Loucy (cell line): Measurements from ENCODE around the gene PHF21B.

Experiments
- H2AFZ ChIP-seq: fragments of 200-600 bp; sonication (generic); 2 replicates; pipeline ENCODE4 v1.6.0; 2016; ENCODE audit warnings: antibody characterized with exemption, mild to moderate bottlenecking, low read length, moderate library complexity
- H3F3A ChIP-seq: fragments of 200-600 bp; 2 replicates; pipeline ENCODE4 v1.6.0; 2016; ENCODE audit warnings: antibody characterized with exemption, low read depth, mild to moderate bottlenecking
- H3K27me3 ChIP-seq: fragments of 200-600 bp; sonication (generic); 2 replicates; pipeline ENCODE4 v1.6.1; 2014; ENCODE audit warnings: low read length, mild to moderate bottlenecking; ENCODE audit not compliant: insufficient read depth, poor library complexity, severe bottlenecking
- H3K36me3 ChIP-seq: fragments of 200-600 bp; sonication (generic); 2 replicates; pipeline ENCODE4 v1.6.1; 2016; ENCODE audit warnings: low read length; ENCODE audit not compliant: insufficient read depth
- H3K4me1 ChIP-seq: fragments of 200-600 bp; sonication (generic); 2 replicates; pipeline ENCODE4 v1.5.1; 2014; ENCODE audit warnings: low read length, mild to moderate bottlenecking; ENCODE audit not compliant: insufficient read depth, poor library complexity, severe bottlenecking
- H3K4me2 ChIP-seq: fragments of 200-600 bp; sonication (generic); 2 replicates; pipeline ENCODE4 v1.6.0; 2014; ENCODE audit warnings: antibody characterized with exemption, low read length, low read depth, mild to moderate bottlenecking; ENCODE audit not compliant: poor library complexity, severe bottlenecking
- H3K4me3 ChIP-seq: fragments of 200-600 bp; sonication (generic); 2 replicates; pipeline ENCODE4 v1.5.1; 2014; ENCODE audit warnings: low read length, mild to moderate bottlenecking, mixed read lengths; ENCODE audit not compliant: poor library complexity, severe bottlenecking
- H3K79me2 ChIP-seq: fragments of 200-600 bp; sonication (generic); 2 replicates; pipeline ENCODE4 v1.6.1; 2014; ENCODE audit warnings: low read length; ENCODE audit not compliant: insufficient read depth
- H3K9ac ChIP-seq: fragments of 200-600 bp; sonication (generic); 2 replicates; pipeline ENCODE4 v1.6.0; 2014; ENCODE audit warnings: mild to moderate bottlenecking, low read depth, low read length, moderate library complexity; ENCODE audit not compliant: poor library complexity, severe bottlenecking
- H3K9me2 ChIP-seq: fragments of 200-600 bp; sonication (generic); replicated peaks from 2 replicates; pipeline ENCODE4 v1.6.1; 2016; ENCODE audit warnings: low read depth, low read length, mixed read lengths
- H3K9me3 ChIP-seq: fragments of 200-600 bp; sonication (generic); 2 replicates; pipeline ENCODE4 v1.6.1; 2014; ENCODE audit warnings: mild to moderate bottlenecking, antibody characterized with exemption, low read length, low read depth; ENCODE audit not compliant: insufficient read depth
- H4K20me1 ChIP-seq: fragments of 200-600 bp; sonication (generic); 2 replicates; pipeline ENCODE4 v1.6.0; 2014; ENCODE audit warnings: antibody characterized with exemption, low read length, mild to moderate bottlenecking; ENCODE audit not compliant: insufficient read depth, poor library complexity, severe bottlenecking
- CTCF ChIP-seq: fragments of 200-600 bp; sonication (generic); conservative IDR thresholded peaks from 2 replicates; pipeline ENCODE4 v1.5.1; 2014; ENCODE audit warnings: mild to moderate bottlenecking, antibody characterized with exemption, low read length
- EZH2phosphoT487 ChIP-seq: fragments of 200-600 bp; IDR thresholded peaks from 2 replicates; pipeline ENCODE4 v1.6.1; 2018; ENCODE audit warnings: antibody characterized with exemption, mild to moderate bottlenecking, moderate library complexity, borderline replicate concordance

PHF21B gene

GRCh38 chr22:44935724-44936123 is 74.1 kb downstream of the PHF21B start:
- Histone ChIP-seq H2AFZ (no peak overlapping the region), H3K9me2 (no peaks in the 10 kb centered on the region), H3K9me3 (no peaks in the 10 kb centered on the region), H3K36me3 (no peaks in the 10 kb centered on the region), H3K27me3 (no peaks in the 10 kb centered on the region), H4K20me1 (no peaks in the 10 kb centered on the region), H3K79me2 (no peaks in the 10 kb centered on the region), H3K4me1 (peaks cover 8% of the 10 kb centered on the region), H3K9ac (no peak overlapping the region), H3K4me2 (no peak overlapping the region), H3K4me3 (no peak overlapping the region), H3F3A (no peaks in the 10 kb centered on the region)
- no peak for TF ChIP-seq EZH2phosphoT487
- no peak for TF ChIP-seq CTCF

- no peaks in the 10 kb centered on the region for H3K27me3 ChIP-seq
- H3K9ac ChIP-seq, result no peak overlapping the region
- TF ChIP-seq EZH2phosphoT487, result no peak
- no peak for TF ChIP-seq CTCF
- no peaks in the 10 kb centered on the region for H3K9me3 ChIP-seq
- no peaks in the 10 kb centered on the region for H3K9me2 ChIP-seq
- no peak overlapping the region for H3K4me2 ChIP-seq
- no peaks in the 10 kb centered on the region for H3K36me3 ChIP-seq
- H2AFZ ChIP-seq, result no peak overlapping the region
- peaks cover 8% of the 10 kb centered on the region for H3K4me1 ChIP-seq
- H4K20me1 ChIP-seq, result no peaks in the 10 kb centered on the region
- H3K79me2 ChIP-seq, result no peaks in the 10 kb centered on the region
- no peak overlapping the region for H3K4me3 ChIP-seq
- H3F3A ChIP-seq, result no peaks in the 10 kb centered on the region
These were observed 75.4 kb downstream of the PHF21B start for GRCh38 chr22:44934454-44934735.

- Histone ChIP-seq H3K9me2 (no peaks in the 10 kb centered on the region), H3K4me3 (no peak overlapping the region), H3F3A (no peaks in the 10 kb centered on the region), H2AFZ (no peak overlapping the region), H3K27me3 (no peaks in the 10 kb centered on the region), H3K79me2 (no peaks in the 10 kb centered on the region), H3K9ac (no peak overlapping the region), H3K9me3 (no peaks in the 10 kb centered on the region), H4K20me1 (no peaks in the 10 kb centered on the region), H3K4me1 (peaks cover 8% of the 10 kb centered on the region), H3K4me2 (no peak overlapping the region), H3K36me3 (no peaks in the 10 kb centered on the region)
- TF ChIP-seq EZH2phosphoT487, result no peak
- no peak for TF ChIP-seq CTCF
These were observed 75.9 kb downstream of the PHF21B start for GRCh38 chr22:44933666-44934453.
